ENCODE data around the gene INHBB. TPM values are rescaled to one million over a fixed set of nuclear protein-coding genes. Genes with fewer than 3 reads are reported as not detected.

The INHBB gene
- total and polyA plus RNA-seq, 9 of the 15 experiments (the other 6 are each of a cell fraction or from before 2014, with no cell fraction given), result not detected

DNA sequence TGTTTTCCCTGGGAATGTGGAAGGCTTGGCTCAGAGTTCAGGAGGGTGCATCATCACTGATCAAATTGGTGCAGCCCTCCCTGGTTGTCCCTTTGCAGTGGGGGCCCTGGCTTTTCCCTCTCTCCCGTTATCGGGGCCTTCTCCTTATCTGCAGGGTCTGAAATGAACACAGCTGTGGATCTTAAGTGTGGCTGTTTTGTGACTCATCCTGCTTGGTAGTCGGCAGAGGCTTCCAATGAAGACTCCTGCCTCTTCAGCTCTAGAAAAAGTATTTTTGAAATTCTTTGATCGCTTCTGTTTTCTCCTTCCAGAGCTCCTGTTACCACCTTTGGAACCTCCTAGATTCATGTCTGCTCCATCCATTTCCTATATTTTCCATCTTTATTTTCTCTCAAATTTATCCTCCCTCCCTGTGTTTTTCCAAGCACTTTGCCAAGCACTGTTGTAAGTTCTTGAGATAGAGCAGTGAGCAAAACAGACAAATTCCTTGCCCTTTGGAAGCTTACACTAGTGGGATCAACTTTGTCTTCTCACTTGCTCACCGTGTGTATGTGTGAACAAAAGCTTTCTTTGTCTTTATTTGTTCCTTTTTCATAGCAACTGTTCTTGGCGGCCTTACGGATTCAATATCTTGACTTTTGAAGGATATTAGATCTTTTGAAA, 47.6 kb upstream of the INHBB start (continued):
- TF ChIP-seq, protein P1, sequence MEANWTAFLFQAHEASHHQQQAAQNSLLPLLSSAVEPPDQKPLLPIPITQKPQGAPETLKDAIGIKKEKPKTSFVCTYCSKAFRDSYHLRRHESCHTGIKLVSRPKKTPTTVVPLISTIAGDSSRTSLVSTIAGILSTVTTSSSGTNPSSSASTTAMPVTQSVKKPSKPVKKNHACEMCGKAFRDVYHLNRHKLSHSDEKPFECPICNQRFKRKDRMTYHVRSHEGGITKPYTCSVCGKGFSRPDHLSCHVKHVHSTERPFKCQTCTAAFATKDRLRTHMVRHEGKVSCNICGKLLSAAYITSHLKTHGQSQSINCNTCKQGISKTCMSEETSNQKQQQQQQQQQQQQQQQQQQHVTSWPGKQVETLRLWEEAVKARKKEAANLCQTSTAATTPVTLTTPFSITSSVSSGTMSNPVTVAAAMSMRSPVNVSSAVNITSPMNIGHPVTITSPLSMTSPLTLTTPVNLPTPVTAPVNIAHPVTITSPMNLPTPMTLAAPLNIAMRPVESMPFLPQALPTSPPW (CRISPR knock-in tag; IDR thresholded peaks at IDR 0.05), result 0 out of 2 replicates have a peak, but pooled peaks have one; percentile 18
- TF ChIP-seq, protein P2, sequence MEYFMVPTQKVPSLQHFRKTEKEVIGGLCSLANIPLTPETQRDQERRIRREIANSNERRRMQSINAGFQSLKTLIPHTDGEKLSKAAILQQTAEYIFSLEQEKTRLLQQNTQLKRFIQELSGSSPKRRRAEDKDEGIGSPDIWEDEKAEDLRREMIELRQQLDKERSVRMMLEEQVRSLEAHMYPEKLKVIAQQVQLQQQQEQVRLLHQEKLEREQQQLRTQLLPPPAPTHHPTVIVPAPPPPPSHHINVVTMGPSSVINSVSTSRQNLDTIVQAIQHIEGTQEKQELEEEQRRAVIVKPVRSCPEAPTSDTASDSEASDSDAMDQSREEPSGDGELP (CRISPR knock-in tag; IDR thresholded peaks at IDR 0.05; ENCODE audit: borderline replicate concordance), result peak; percentile 94
- no peak for TF ChIP-seq E2F1 (CRISPR knock-in tag; IDR thresholded peaks at IDR 0.05)
- no peak for TF ChIP-seq MAFF (IDR thresholded peaks at IDR 0.05; ENCODE audit: low read length)
- TF ChIP-seq ZNF785 (CRISPR knock-in tag; IDR thresholded peaks at IDR 0.05), result no peak
- TF ChIP-seq MNT (conservative IDR thresholded peaks at IDR 0.05), result no peak
- TF ChIP-seq POLR2A (conservative IDR thresholded peaks at IDR 0.05), result no peak
- TF ChIP-seq NFE2L1 (tag; IDR thresholded peaks at IDR 0.05; ENCODE audit: borderline replicate concordance, low read depth), result no peak
- no peak for TF ChIP-seq CCAR2 (IDR thresholded peaks at IDR 0.05; ENCODE audit: low read depth, low read length)
- TF ChIP-seq, protein P3, sequence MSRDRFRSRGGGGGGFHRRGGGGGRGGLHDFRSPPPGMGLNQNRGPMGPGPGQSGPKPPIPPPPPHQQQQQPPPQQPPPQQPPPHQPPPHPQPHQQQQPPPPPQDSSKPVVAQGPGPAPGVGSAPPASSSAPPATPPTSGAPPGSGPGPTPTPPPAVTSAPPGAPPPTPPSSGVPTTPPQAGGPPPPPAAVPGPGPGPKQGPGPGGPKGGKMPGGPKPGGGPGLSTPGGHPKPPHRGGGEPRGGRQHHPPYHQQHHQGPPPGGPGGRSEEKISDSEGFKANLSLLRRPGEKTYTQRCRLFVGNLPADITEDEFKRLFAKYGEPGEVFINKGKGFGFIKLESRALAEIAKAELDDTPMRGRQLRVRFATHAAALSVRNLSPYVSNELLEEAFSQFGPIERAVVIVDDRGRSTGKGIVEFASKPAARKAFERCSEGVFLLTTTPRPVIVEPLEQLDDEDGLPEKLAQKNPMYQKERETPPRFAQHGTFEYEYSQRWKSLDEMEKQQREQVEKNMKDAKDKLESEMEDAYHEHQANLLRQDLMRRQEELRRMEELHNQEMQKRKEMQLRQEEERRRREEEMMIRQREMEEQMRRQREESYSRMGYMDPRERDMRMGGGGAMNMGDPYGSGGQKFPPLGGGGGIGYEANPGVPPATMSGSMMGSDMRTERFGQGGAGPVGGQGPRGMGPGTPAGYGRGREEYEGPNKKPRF (IDR thresholded peaks at IDR 0.05; ENCODE audit: low read depth, low read length), result no peak
- TF ChIP-seq CREB3L1 (IDR thresholded peaks at IDR 0.05; ENCODE audit: borderline replicate concordance, low read depth), result no peak
- TF ChIP-seq POLR2G (IDR thresholded peaks at IDR 0.05; ENCODE audit: low read depth, low read length), result no peak
- TF ChIP-seq DIDO1 (tag; IDR thresholded peaks at IDR 0.05; ENCODE audit: low read depth), result no peak
- TF ChIP-seq ZNF174 (CRISPR knock-in tag; IDR thresholded peaks at IDR 0.05), result no peak
- TF ChIP-seq EHMT2 (IDR thresholded peaks at IDR 0.05), result no peak
- no peak for TF ChIP-seq ESRRA (IDR thresholded peaks at IDR 0.05; ENCODE audit: borderline replicate concordance, low read depth)
- TF ChIP-seq ATF7 (IDR thresholded peaks at IDR 0.05), result 0 out of 2 replicates have a peak, but pooled peaks have one; percentile 28
- no peak for TF ChIP-seq RBM25 (IDR thresholded peaks at IDR 0.05; ENCODE audit: low read depth, low read length, severe bottlenecking)
- TF ChIP-seq HNRNPLL (IDR thresholded peaks at IDR 0.05; ENCODE audit: low read depth, low read length, poor library complexity, severe bottlenecking), result no peak

Data from K562 (cell line).